ENCODE results near the gene ZNF776.

The ZNF776 gene

GRCh38 chr19:57757941-57758340 lies 11.3 kb downstream of the ZNF776 start:
- TF ChIP-seq ZFX (IDR thresholded peaks at IDR 0.05) (no peak), CTCF (conservative IDR thresholded peaks at IDR 0.05) (no peak)
- H3K27ac ChIP-seq, result no peak overlapping the region

- H3K27ac ChIP-seq, result no peak overlapping the region
- TF ChIP-seq ZFX (IDR thresholded peaks at IDR 0.05) (no peak), CTCF (conservative IDR thresholded peaks at IDR 0.05) (no peak)
Measured at GRCh38 chr19:57759096-57759495, 12.5 kb downstream of the ZNF776 start.

- TF ChIP-seq ZFX (IDR thresholded peaks at IDR 0.05) (peak; percentile 68), CTCF (conservative IDR thresholded peaks at IDR 0.05) (no peak)
- peak within 1 kb of the TSS; percentile 68 for H3K27ac ChIP-seq
Measured at GRCh38 chr19:57769345-57770131, 22.9 kb downstream of the ZNF776 start, which contains the start of gene ZNF586. ZNF586 (plus strand) TSS chr19:57769676; CDS start chr19:57769843, 167 bp downstream.

GRCh38 chr19:57771417-57771816 lies 24.8 kb downstream of the ZNF776 start:
- TF ChIP-seq CTCF (conservative IDR thresholded peaks at IDR 0.05) (no peak), ZFX (IDR thresholded peaks at IDR 0.05) (no peak)
- H3K27ac ChIP-seq, result no peak overlapping the region

GRCh38 chr19:57773488-57773887 lies 26.9 kb downstream of the ZNF776 start:
- no peak overlapping the region for H3K27ac ChIP-seq
- no peak for TF ChIP-seq ZFX (IDR thresholded peaks at IDR 0.05)
- TF ChIP-seq CTCF (conservative IDR thresholded peaks at IDR 0.05), result no peak

- no peak for TF ChIP-seq ZFX (IDR thresholded peaks at IDR 0.05)
- TF ChIP-seq CTCF (conservative IDR thresholded peaks at IDR 0.05), result no peak
- no peak overlapping the region for H3K27ac ChIP-seq
Measured at GRCh38 chr19:57776764-57777296, 30.2 kb downstream of the ZNF776 start.

GRCh38 chr19:57778336-57778735 lies 31.7 kb downstream of the ZNF776 start:
- no peak for TF ChIP-seq ZFX (IDR thresholded peaks at IDR 0.05)
- no peak for TF ChIP-seq CTCF (conservative IDR thresholded peaks at IDR 0.05)
- no peak overlapping the region for H3K27ac ChIP-seq
